Stimulated activated CD4-positive, alpha-beta T cell treated with anti-CD3 and anti-CD28 coated beads, Interleukin-12 subunit alpha, Interleukin-12 subunit beta, amount 100 ng/mL, for 24 hours (primary cell): Measurements from ENCODE around the gene CTRL.

ENCODE experiments used
- DNase-seq, 2 experiments: peaks; one replicate each; pipeline ENCODE4 v3.0.0-alpha.2; 2020; ENCODE audit warnings: low read depth in 2 of 2

The CTRL gene

DNA sequence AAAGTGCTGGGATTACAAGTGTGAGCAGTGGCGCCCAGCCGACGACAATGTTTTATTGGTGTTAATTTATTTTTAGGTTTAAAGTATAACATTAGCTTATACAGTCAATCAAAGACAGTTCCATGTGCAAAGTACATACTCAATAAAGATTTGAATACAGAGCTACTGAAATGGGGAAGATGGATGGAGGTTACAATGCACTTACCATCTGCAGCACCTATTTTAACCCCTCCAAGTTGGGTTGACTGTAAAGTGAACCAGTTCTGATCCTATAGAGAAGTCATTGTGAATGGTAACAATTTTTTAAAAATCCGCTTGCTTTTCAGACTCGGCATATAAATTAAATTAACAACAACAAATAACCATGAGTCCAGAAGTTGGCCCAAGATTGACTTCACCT is 39.3 kb downstream of the CTRL start:
- no peak for DNase-seq

DNA sequence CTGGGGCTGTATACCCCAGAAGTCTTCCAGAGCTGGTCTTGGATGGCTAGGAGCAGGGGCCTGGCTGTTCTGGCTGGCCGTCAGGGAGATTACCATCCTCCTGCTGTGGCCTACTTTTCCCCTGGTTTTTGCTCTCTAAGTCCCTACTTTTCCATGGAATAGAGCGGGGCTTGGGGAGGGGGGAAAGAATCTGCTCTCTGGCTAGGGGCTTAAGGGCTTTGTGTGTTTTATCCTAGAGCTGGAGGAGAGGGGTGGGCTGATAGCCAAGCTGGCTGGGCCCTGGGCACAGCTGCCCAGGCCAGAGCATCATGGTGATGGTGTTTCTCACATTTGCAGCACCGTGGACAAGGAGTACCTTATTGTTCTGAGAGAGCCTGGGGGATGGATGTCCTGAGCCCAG is 43.3 kb downstream of the CTRL start:
- DNase-seq, result no peak

GRCh38 chr16:67886387-67886786 is 45.3 kb downstream of the CTRL start:
- DNase-seq, result no peak

- DNase-seq, result no peak
These were observed 45.7 kb downstream of the CTRL start for GRCh38 chr16:67885976-67886375.

- no peak for DNase-seq
These were observed 46.1 kb downstream of the CTRL start for GRCh38 chr16:67885545-67885944.

DNA sequence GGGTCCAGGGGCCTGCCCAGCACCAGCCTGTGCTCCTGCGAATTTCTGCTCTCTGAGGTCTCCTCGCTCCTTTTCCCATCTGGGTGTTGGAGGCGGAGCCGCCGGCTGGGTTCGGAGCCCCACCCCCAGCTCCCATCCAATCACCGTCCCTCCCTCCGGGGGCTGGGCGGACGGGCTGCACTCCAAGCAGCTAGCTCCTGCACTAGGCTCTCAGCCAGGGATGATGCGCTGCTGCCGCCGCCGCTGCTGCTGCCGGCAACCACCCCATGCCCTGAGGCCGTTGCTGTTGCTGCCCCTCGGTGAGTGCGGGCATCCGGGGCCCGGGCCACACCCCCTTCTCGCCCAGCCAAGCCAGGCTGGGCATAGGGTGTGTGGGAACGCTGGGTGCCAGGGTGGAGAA is 47.0 kb downstream of the CTRL start, which contains the start of gene NRN1L:
Gene NRN1L, plus strand, starts transcription at position 202 of the 400 bp plus-strand sequence. Its CDS starts 19 bp downstream, at position 221.
- DNase-seq, result no peak

DNA sequence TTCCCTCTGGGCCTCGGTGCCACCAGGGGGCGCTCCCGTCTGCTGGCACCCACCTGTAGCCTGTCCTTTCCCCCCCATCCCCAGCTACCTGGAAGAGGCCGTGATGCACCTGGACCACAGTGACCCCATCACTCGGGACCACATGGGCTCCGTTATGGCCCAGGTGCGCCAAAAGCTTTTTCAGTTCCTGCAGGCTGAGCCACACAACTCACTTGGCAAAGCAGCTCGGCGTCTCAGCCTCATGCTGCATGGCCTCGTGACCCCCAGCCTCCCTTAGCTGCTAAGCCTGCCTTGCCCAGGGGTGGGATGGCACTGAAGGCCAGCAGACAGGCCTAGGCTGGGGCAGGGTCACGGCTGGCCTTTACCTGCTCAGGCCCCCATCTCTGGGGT is 47.8 kb downstream of the CTRL start:
- DNase-seq, result peak; percentile 28 to 56

- no peak for DNase-seq
These were observed 48.4 kb downstream of the CTRL start for GRCh38 chr16:67883146-67883871.

DNA sequence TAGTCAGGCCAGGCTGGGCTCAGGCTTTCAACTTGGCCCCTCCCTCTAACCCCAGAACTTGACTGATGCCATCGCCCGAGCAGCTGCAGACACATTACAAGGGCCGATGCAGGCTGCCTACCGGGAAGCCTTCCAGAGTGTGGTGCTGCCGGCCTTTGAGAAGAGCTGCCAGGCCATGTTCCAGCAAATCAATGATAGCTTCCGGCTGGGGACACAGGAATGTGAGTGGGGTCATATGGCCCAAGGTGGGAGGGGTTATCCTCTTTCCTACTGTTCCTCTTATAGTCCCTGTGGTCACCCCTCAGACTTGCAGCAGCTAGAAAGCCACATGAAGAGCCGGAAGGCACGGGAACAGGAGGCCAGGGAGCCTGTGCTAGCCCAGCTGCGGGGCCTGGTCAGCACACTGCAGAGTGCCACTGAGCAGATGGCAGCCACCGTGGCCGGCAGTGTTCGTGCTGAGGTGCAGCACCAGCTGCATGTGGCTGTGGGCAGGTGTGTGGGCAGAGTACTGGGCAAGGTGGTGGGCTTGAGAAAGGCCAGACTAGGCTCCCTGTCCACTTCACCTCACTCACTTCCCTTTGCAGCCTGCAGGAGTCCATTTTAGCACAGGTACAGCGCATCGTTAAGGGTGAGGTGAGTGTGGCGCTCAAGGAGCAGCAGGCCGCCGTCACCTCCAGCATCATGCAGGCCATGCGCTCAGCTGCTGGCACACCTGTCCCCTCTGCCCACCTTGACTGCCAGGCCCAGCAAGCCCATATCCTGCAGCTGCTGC is 49.1 kb downstream of the CTRL start:
- no peak for DNase-seq

DNA sequence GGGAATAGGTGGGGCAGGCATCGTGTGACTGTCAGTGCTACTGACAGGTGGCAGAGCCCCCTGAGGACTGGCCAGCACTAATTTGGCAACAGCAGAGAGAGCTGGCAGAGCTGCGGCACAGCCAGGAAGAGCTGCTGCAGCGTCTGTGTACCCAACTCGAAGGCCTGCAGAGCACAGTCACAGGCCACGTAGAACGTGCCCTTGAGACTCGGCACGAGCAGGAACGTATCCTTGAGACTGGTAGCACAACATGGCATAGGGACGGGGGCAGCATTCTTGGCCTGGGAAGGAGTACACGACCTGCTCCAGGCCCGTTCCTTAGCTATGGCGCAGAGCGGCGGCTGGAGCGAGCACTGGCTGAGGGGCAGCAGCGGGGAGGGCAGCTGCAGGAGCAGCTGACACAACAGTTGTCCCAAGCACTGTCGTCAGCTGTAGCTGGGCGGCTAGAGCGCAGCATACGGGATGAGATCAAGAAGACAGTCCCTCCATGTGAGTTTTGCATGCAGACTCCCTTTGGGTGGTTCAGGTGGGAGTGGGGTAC is 50.0 kb downstream of the CTRL start:
- no peak for DNase-seq

GRCh38 chr16:67880584-67880983 is 51.1 kb downstream of the CTRL start:
- DNase-seq, result no peak

- no peak for DNase-seq
These were observed 51.7 kb downstream of the CTRL start for GRCh38 chr16:67879936-67880335.
